ENCODE results near the gene UCP2.
"Not testable (repeated sequence)": the region's sequence is repeated elsewhere in the genome, so short reads cannot be mapped to it uniquely, and the experiment has no call there.

UCP2 gene

GRCh38 chr11:73995731-73996130, 13.1 kb upstream of the UCP2 start:
- DNase-seq (ENCODE audit: low spot score) = no peak

- DNase-seq (ENCODE audit: low spot score) = peak; percentile 42
Measured at GRCh38 chr11:73995247-73995646, 12.6 kb upstream of the UCP2 start.

- DNase-seq (ENCODE audit: low spot score) = no peak
Measured at GRCh38 chr11:73991471-73992006, 8.9 kb upstream of the UCP2 start.

- no peak for DNase-seq (ENCODE audit: low spot score)
Measured at GRCh38 chr11:73990730-73991129, 8.1 kb upstream of the UCP2 start.

GRCh38 chr11:73989156-73989555, 6.5 kb upstream of the UCP2 start:
- DNase-seq (ENCODE audit: low spot score) = no peak

- no peak for DNase-seq (ENCODE audit: low spot score)
Measured at GRCh38 chr11:73988227-73988626, 5.6 kb upstream of the UCP2 start.

GRCh38 chr11:73985661-73986060, 3.0 kb upstream of the UCP2 start:
- not testable (repeated sequence) for DNase-seq (ENCODE audit: low spot score)

GRCh38 chr11:73983741-73984538, 1.3 kb upstream of the UCP2 start:
- DNase-seq (ENCODE audit: low spot score) = no peak

- DNase-seq (ENCODE audit: low spot score) = peak; percentile 90
Measured at GRCh38 chr11:73982990-73983740, 522 bp upstream of the UCP2 start.

GRCh38 chr11:73981051-73981805, 1.4 kb downstream of the UCP2 start:
- DNase-seq (ENCODE audit: low spot score) = no peak

GRCh38 chr11:73980001-73980961, 2.4 kb downstream of the UCP2 start:
- peak; percentile 69 for DNase-seq (ENCODE audit: low spot score)

GRCh38 chr11:73978576-73979086, 4.0 kb downstream of the UCP2 start:
- no peak for DNase-seq (ENCODE audit: low spot score)

- DNase-seq (ENCODE audit: low spot score) = no peak
Measured at GRCh38 chr11:73977856-73978519, 4.7 kb downstream of the UCP2 start.

- DNase-seq (ENCODE audit: low spot score) = no peak
Measured at GRCh38 chr11:73976451-73977151, 6.0 kb downstream of the UCP2 start.

GRCh38 chr11:73975479-73975757, 7.2 kb downstream of the UCP2 start:
- no peak for DNase-seq (ENCODE audit: low spot score)

- DNase-seq (ENCODE audit: low spot score) = no peak
Measured at GRCh38 chr11:73974604-73975478, 7.8 kb downstream of the UCP2 start.

GRCh38 chr11:73972620-73973449, 9.8 kb downstream of the UCP2 start:
- no peak for DNase-seq (ENCODE audit: low spot score)

GRCh38 chr11:73972187-73972586, 10.5 kb downstream of the UCP2 start:
- no peak for DNase-seq (ENCODE audit: low spot score)

All from kidney tubule cell (primary cell).